RWPE2 (cell line): ENCODE measurements around the gene VIPR2.

Experiments used
- ATAC-seq: fragments of 200-7000 bp; cut with Tn5 transposase; 3 replicates; pipeline ENCODE4 v1.9.1; 2021; ENCODE audit warnings: low read depth
- DNase-seq: peaks from one replicate; pipeline ENCODE4 v3.0.0-alpha.2; 2020; ENCODE audit warnings: low spot score
- H3K27ac ChIP-seq: fragments of 450-650 bp; 2 replicates; pipeline ENCODE4 v1.5.1; 2017; ENCODE audit warnings: mild to moderate bottlenecking; ENCODE audit not compliant: poor library complexity, severe bottlenecking
- H3K27me3 ChIP-seq: fragments of 250-450 bp; sonication (Bioruptor Pico); 2 replicates; pipeline ENCODE4 v1.5.1; 2021; ENCODE audit warnings: mild to moderate bottlenecking, moderate library complexity; ENCODE audit not compliant: insufficient read depth, poor library complexity, severe bottlenecking
- H3K36me3 ChIP-seq: fragments of 250-450 bp; sonication (Bioruptor Pico); 2 replicates; pipeline ENCODE4 v1.5.1; 2020; ENCODE audit warnings: low read depth, mild to moderate bottlenecking, moderate library complexity
- H3K4me1 ChIP-seq: fragments of 250-450 bp; sonication (Bioruptor Pico); 2 replicates; pipeline ENCODE4 v1.5.1; 2021; ENCODE audit warnings: mild to moderate bottlenecking, moderate library complexity; ENCODE audit not compliant: insufficient read depth, poor library complexity, severe bottlenecking
- H3K4me3 ChIP-seq: fragments of 250-450 bp; sonication (Bioruptor Pico); 2 replicates; pipeline ENCODE4 v1.5.1; 2021; ENCODE audit warnings: mild to moderate bottlenecking, moderate library complexity; ENCODE audit not compliant: severe bottlenecking
- H3K9me3 ChIP-seq: fragments of 250-450 bp; sonication (Bioruptor Pico); 2 replicates; pipeline ENCODE4 v1.5.1; 2021; ENCODE audit warnings: mild to moderate bottlenecking, moderate library complexity; ENCODE audit not compliant: severe bottlenecking
- TF ChIP-seq, protein P1 (sequence below): fragments of 450-650 bp; IDR thresholded peaks from one replicate; pipeline ENCODE4 v1.5.1; 2017; ENCODE audit warnings: mild to moderate bottlenecking, moderate library complexity; ENCODE audit not compliant: poor library complexity, severe bottlenecking

VIPR2 gene

DNA sequence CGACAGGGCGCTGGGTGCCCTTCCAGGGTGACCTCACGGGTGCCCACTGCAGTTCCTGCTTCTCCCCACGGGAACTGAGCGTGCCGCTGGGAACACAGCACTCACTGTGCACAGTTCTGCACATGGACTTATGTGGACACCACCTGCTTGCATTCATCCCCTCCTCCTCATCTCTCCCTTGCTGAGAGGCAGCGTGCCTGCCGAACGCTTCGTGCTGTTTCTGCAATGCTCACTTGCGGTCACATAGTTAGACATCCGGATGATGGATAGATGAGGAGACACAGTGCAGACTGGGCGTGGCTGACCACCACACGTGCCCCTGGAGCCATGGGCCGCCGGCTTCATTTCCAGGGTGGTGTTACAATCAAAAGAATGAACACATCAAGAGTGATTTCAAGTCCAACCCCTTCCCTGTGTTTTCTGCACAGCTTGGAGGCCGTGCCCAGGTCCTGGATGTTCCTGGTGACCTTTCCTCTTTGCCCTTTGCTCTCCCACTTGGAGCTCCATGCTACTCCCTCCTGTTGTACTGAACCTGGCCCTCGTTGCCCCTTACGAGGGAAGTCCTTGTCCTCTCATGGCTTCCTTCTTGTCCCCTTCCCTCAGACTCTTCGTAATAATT lies 119.4 kb downstream of the VIPR2 start:
- peaks cover 4% of the 10 kb centered on the region for H3K4me1 ChIP-seq
- no peak overlapping the region for H3K4me3 ChIP-seq
- no peaks in the 10 kb centered on the region for H3K36me3 ChIP-seq
- H3K9me3 ChIP-seq: no peaks in the 10 kb centered on the region
- TF ChIP-seq, protein P1, sequence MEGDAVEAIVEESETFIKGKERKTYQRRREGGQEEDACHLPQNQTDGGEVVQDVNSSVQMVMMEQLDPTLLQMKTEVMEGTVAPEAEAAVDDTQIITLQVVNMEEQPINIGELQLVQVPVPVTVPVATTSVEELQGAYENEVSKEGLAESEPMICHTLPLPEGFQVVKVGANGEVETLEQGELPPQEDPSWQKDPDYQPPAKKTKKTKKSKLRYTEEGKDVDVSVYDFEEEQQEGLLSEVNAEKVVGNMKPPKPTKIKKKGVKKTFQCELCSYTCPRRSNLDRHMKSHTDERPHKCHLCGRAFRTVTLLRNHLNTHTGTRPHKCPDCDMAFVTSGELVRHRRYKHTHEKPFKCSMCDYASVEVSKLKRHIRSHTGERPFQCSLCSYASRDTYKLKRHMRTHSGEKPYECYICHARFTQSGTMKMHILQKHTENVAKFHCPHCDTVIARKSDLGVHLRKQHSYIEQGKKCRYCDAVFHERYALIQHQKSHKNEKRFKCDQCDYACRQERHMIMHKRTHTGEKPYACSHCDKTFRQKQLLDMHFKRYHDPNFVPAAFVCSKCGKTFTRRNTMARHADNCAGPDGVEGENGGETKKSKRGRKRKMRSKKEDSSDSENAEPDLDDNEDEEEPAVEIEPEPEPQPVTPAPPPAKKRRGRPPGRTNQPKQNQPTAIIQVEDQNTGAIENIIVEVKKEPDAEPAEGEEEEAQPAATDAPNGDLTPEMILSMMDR: no peak
- H3K27ac ChIP-seq: no peak overlapping the region
- H3K27me3 ChIP-seq: no peaks in the 10 kb centered on the region
- ATAC-seq (no peak), DNase-seq (no peak)

DNA sequence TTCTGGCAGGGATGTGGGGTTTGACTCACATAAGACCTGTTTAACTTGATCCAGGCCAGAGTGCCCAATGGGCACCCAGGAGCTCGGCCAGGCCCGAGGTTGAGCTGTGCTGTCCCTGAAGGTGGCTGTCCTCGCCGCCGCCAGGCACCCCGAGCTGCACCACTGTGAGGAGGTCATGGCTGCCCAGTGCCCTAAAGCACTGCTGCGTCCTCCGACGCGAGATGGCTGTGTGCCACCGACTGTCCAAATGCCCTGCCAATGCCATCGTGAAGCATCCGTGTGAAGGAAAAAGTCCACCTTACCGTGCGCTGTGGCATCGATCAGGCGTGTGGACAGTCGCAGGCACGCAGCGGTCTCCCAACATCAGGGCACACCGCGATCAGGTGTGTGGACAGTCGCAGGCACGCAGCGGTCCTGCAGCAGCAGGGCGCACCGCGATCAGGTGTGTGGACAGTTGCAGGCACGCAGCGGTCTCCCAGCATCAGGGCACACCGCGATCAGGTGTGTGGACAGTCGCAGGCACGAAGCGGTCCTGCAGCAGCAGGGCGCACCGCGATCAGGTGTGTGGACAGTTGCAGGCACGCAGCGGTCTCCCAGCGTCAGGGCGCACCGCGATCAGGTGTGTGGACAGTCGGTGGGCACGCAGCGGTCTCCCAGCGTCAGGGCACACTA lies 120.3 kb downstream of the VIPR2 start:
- TF ChIP-seq, protein P1: no peak
- no peak for DNase-seq
- no peak overlapping the region for H3K4me3 ChIP-seq
- H3K9me3 ChIP-seq: peaks cover 4% of the 10 kb centered on the region
- H3K4me1 ChIP-seq: peaks cover 4% of the 10 kb centered on the region
- H3K27ac ChIP-seq: no peak overlapping the region
- H3K27me3 ChIP-seq: no peaks in the 10 kb centered on the region
- H3K36me3 ChIP-seq: no peaks in the 10 kb centered on the region
- no peak for ATAC-seq

DNA sequence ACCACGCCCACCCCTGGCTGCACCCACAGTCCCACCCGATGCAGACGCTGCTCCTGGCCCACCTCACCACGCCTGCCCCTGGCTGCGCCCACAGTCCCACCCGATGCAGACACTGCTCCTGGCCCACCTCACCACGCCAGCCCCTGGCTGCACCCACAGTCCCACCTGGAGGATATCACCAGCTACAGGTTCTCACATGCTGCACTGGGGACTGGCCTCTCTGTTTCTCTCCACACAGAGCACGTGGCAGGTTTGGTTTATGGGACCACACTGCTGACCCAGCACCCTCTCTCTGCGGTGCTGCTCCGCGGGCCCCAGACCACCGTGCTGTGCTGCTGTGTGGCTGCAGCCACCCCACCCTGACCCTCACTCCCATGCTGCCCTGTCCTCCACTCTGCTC lies 120.9 kb downstream of the VIPR2 start:
- Histone ChIP-seq H3K4me3 (no peak overlapping the region), H3K4me1 (peaks cover 4% of the 10 kb centered on the region), H3K9me3 (peaks cover 4% of the 10 kb centered on the region), H3K27ac (no peak overlapping the region), H3K36me3 (no peaks in the 10 kb centered on the region), H3K27me3 (no peaks in the 10 kb centered on the region)
- TF ChIP-seq, protein P1: no peak
- DNase-seq: no peak
- no peak for ATAC-seq

DNA sequence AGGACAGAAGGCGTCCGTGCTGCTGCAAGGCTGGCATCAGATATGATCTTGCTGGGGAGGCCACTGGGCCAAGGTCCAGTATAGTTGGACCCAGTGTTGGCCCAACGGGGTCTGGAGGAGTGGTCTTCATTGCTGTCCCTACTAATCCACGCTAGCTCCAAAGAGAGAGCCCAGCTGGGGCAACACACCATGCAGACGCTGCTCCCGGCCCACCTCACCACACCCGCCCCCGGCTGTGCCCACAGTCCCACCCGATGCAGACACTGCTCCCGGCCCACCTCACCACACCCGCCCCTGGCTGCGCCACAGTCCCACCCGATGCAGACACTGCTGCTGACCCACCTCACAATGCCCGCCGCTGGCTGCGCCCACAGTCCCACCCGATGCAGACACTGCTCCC lies 121.5 kb downstream of the VIPR2 start:
- peaks cover 4% of the 10 kb centered on the region for H3K4me1 ChIP-seq
- peaks cover 4% of the 10 kb centered on the region for H3K9me3 ChIP-seq
- H3K4me3 ChIP-seq: no peak overlapping the region
- TF ChIP-seq, protein P1: no peak
- H3K27ac ChIP-seq: no peak overlapping the region
- H3K27me3 ChIP-seq: no peaks in the 10 kb centered on the region
- no peaks in the 10 kb centered on the region for H3K36me3 ChIP-seq
- ATAC-seq (no peak), DNase-seq (no peak)
